HCT116 (cell line): Measurements from ENCODE around the gene BOC.
A peak's percentile ranks its signal among the peaks of the same experiment; 100 is the strongest.

Experiments used
- TF ChIP-seq, protein P1 (sequence below): IDR thresholded peaks from 2 replicates; pipeline ENCODE4 v1.6.1; 2012
- TF ChIP-seq, protein P2 (sequence below): IDR thresholded peaks from 2 replicates; pipeline ENCODE4 v1.6.1; 2012; ENCODE audit warnings: low read depth

DNA sequence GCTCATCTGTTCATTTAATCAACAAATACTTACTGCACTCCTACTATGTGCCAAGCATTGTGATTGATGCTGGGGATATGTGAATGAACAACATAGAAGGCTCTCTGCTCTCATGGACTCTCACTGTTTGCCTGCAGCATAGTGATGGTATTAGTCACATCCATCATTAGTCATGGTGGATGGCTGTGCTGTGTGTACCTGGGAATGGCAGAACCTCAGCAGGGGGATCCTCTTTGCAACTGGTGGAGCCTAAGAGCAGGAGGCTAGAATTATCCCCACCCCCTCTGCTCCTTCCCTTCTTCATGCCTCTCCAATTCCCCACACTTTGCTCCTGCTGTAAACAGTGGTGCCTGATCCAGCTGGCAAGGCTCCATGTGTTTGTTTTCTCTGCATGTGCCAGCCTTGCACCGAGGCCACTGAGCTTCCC is 20.5 kb downstream of the BOC start:
- TF ChIP-seq, protein P1, sequence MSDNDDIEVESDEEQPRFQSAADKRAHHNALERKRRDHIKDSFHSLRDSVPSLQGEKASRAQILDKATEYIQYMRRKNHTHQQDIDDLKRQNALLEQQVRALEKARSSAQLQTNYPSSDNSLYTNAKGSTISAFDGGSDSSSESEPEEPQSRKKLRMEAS = 0 out of 2 replicates have a peak, but pooled peaks have one; percentile 39
- TF ChIP-seq, protein P2, sequence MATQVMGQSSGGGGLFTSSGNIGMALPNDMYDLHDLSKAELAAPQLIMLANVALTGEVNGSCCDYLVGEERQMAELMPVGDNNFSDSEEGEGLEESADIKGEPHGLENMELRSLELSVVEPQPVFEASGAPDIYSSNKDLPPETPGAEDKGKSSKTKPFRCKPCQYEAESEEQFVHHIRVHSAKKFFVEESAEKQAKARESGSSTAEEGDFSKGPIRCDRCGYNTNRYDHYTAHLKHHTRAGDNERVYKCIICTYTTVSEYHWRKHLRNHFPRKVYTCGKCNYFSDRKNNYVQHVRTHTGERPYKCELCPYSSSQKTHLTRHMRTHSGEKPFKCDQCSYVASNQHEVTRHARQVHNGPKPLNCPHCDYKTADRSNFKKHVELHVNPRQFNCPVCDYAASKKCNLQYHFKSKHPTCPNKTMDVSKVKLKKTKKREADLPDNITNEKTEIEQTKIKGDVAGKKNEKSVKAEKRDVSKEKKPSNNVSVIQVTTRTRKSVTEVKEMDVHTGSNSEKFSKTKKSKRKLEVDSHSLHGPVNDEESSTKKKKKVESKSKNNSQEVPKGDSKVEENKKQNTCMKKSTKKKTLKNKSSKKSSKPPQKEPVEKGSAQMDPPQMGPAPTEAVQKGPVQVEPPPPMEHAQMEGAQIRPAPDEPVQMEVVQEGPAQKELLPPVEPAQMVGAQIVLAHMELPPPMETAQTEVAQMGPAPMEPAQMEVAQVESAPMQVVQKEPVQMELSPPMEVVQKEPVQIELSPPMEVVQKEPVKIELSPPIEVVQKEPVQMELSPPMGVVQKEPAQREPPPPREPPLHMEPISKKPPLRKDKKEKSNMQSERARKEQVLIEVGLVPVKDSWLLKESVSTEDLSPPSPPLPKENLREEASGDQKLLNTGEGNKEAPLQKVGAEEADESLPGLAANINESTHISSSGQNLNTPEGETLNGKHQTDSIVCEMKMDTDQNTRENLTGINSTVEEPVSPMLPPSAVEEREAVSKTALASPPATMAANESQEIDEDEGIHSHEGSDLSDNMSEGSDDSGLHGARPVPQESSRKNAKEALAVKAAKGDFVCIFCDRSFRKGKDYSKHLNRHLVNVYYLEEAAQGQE = no peak
